A673 (cell line): ENCODE data around the gene CPSF4. TPM values are rescaled to one million over a fixed set of nuclear protein-coding genes. Genes with fewer than 3 reads are reported as not detected.

ENCODE experiments used
- BruUV-seq: library from RNA; stranded (reverse); fragments of 400-500 nt; replicated peaks from 2 replicates; lab custom pipeline; 2021; lab: Mats Ljungman, UMichigan
- CTCF ChIA-PET: fragments of 300-600 bp; sonication (Branson Sonifier 250); formaldehyde crosslinking; loops from one replicate; lab custom pipeline; 2022; ENCODE audit warnings: antibody characterized with exemption; lab: Charles Lee
- POLR2A ChIA-PET: fragments of 300-600 bp; sonication (Branson Sonifier 250); formaldehyde crosslinking; loops from one replicate; lab custom pipeline; 2022; ENCODE audit warnings: antibody characterized with exemption; ENCODE audit not compliant: low non-redundant PET; lab: Charles Lee
- DNase-seq: peaks from one replicate; pipeline ENCODE4 v3.0.0-alpha.2; 2015; ENCODE audit warnings: low spot score
- H3K27ac ChIP-seq: fragments of 200-600 bp; sonication (generic); 2 replicates; pipeline ENCODE4 v1.5.1; 2016; ENCODE audit warnings: mixed run types, low read depth, mild to moderate bottlenecking, mixed read lengths, antibody characterized with exemption, low read length; ENCODE audit not compliant: poor library complexity, severe bottlenecking
- H3K27me3 ChIP-seq: fragments of 200-600 bp; sonication (generic); replicated peaks from 2 replicates; pipeline ENCODE4 v1.6.1; 2017; ENCODE audit warnings: mixed run types, low read depth, mild to moderate bottlenecking, mixed read lengths, antibody characterized with exemption, low read length; ENCODE audit not compliant: insufficient read depth, poor library complexity
- H3K36me3 ChIP-seq: fragments of 200-600 bp; sonication (generic); 2 replicates; pipeline ENCODE4 v1.6.1; 2016; ENCODE audit warnings: mixed run types, mild to moderate bottlenecking, mixed read lengths, antibody characterized with exemption, low read length; ENCODE audit not compliant: insufficient read depth, poor library complexity, severe bottlenecking
- H3K4me1 ChIP-seq: fragments of 200-600 bp; sonication (generic); 2 replicates; pipeline ENCODE4 v1.6.1; 2017; ENCODE audit warnings: mixed run types, mild to moderate bottlenecking, mixed read lengths, antibody characterized with exemption, low read length; ENCODE audit not compliant: insufficient read depth, poor library complexity, severe bottlenecking
- H3K4me3 ChIP-seq: fragments of 200-600 bp; sonication (generic); 2 replicates; pipeline ENCODE4 v1.5.1; 2016; ENCODE audit warnings: low read depth, mixed run types, mild to moderate bottlenecking, mixed read lengths, low read length; ENCODE audit not compliant: poor library complexity, severe bottlenecking
- H3K9me3 ChIP-seq: fragments of 200-600 bp; sonication (generic); 2 replicates; pipeline ENCODE4 v1.6.1; 2016; ENCODE audit warnings: mixed run types, low read depth, mild to moderate bottlenecking, mixed read lengths, antibody characterized with exemption, low read length; ENCODE audit not compliant: poor library complexity, severe bottlenecking
- CTCF ChIP-seq: fragments of 300-800, 200-600 bp; sonication (generic); conservative IDR thresholded peaks from 2 replicates; pipeline ENCODE4 v1.5.1; 2017; ENCODE audit warnings: low read depth, mild to moderate bottlenecking, antibody characterized with exemption, low read length, moderate library complexity, mixed read lengths
- EZH2 ChIP-seq: fragments of 200-600 bp; sonication (generic); IDR thresholded peaks from 2 replicates; pipeline ENCODE4 v1.6.1; 2017; ENCODE audit warnings: borderline replicate concordance, low read depth, mild to moderate bottlenecking, mixed read lengths, antibody characterized with exemption, low read length; ENCODE audit not compliant: poor library complexity, severe bottlenecking
- intact Hi-C: fragments of 100-400 bp; cut with micrococcal nuclease; formaldehyde crosslinking; loops from one replicate; pipeline ENCODE4 v1.10.0; 2022; ENCODE audit not compliant: unreplicated experiment
- total RNA-seq: library from RNA; stranded (reverse); gene quantifications from 2 replicates; pipeline ENCODE4 v1.2.3, GENCODE V29; 2021

Gene CPSF4
- total RNA-seq, 1 experiment from 2014 or later, result 75.3 TPM

GRCh38 chr7:99504281-99504602 is 65.5 kb downstream of the CPSF4 start:
- ChIA-PET POLR2A (no interaction called here), CTCF (no interaction called here)
- Histone ChIP-seq H3K36me3 (no peaks in the 10 kb centered on the region), H3K4me3 (peak overlapping the region; percentile 89), H3K27me3 (no peaks in the 10 kb centered on the region), H3K9me3 (no peaks in the 10 kb centered on the region), H3K27ac (peak overlapping the region; percentile 91), H3K4me1 (peaks cover 9% of the 10 kb centered on the region)
- peak; percentile 99 for DNase-seq
- BruUV-seq, result no TSS peak
- intact Hi-C loops, result no loop called here
- TF ChIP-seq EZH2 (no peak), CTCF (no peak)

- peak within 1 kb of the TSS; percentile 89 for H3K4me3 ChIP-seq
- H3K9me3 ChIP-seq, result no peaks in the 10 kb centered on the region
- H3K4me1 ChIP-seq, result peaks cover 9% of the 10 kb centered on the region
- no TSS peak for BruUV-seq
- H3K27me3 ChIP-seq, result no peaks in the 10 kb centered on the region
- TF ChIP-seq EZH2 (no peak), CTCF (no peak)
- peak within 1 kb of the TSS; percentile 91 for H3K27ac ChIP-seq
- intact Hi-C loops, result no loop called here
- ChIA-PET POLR2A (no interaction called here), CTCF (no interaction called here)
- DNase-seq, result peak; percentile 96
- no peaks in the 10 kb centered on the region for H3K36me3 ChIP-seq
Measured at GRCh38 chr7:99504603-99505323, 66.0 kb downstream of the CPSF4 start, which contains the start of gene ZKSCAN5. Gene ZKSCAN5 (plus strand): TSS chr7:99504662. CDS start chr7:99506045, 1,383 bp downstream.

- peak overlapping the region; percentile 89 for H3K4me3 ChIP-seq
- no peak for DNase-seq
- H3K36me3 ChIP-seq, result no peaks in the 10 kb centered on the region
- peak overlapping the region; percentile 91 for H3K27ac ChIP-seq
- no peak for TF ChIP-seq CTCF
- TF ChIP-seq EZH2, result no peak
- no peaks in the 10 kb centered on the region for H3K27me3 ChIP-seq
- H3K9me3 ChIP-seq, result no peaks in the 10 kb centered on the region
- H3K4me1 ChIP-seq, result peaks cover 9% of the 10 kb centered on the region
- CTCF ChIA-PET, result no interaction called here
- POLR2A ChIA-PET, result no interaction called here
- intact Hi-C loops, result no loop called here
- BruUV-seq, result TSS peak; percentile 65
Measured at GRCh38 chr7:99505324-99505662, 66.5 kb downstream of the CPSF4 start.

Other genes starting within 250 kb of the CPSF4 start
- not detected in 2 replicates for gene KPNA7, start 230.8 kb upstream of the CPSF4 start, total RNA-seq
- gene MYH16, start 166.1 kb upstream of the CPSF4 start, total RNA-seq, result not detected in 2 replicates
- 155 and 167 TPM in 2 replicates for gene ARPC1A, start 113.0 kb upstream of the CPSF4 start, total RNA-seq
- gene ARPC1B, start 64.2 kb upstream of the CPSF4 start, total RNA-seq, result 29.9 and 39.8 TPM in 2 replicates
- 157 and 164 TPM in 2 replicates for gene PDAP1, start 30.3 kb upstream of the CPSF4 start, total RNA-seq
- 180 and 194 TPM in 2 replicates for gene BUD31, start 30.0 kb upstream of the CPSF4 start, total RNA-seq
- 8.4 and 11.8 TPM in 2 replicates for gene PTCD1, start 145 bp upstream of the CPSF4 start, total RNA-seq
- gene ATP5MF, start 27.2 kb downstream of the CPSF4 start, total RNA-seq, result 411 and 461 TPM in 2 replicates
- 17.0 and 18.2 TPM in 2 replicates for gene ZNF789, start 33.9 kb downstream of the CPSF4 start, total RNA-seq
- gene ZNF394, start 61.3 kb downstream of the CPSF4 start, total RNA-seq, result 19.3 and 20.2 TPM in 2 replicates
- gene ZKSCAN5, start 65.7 kb downstream of the CPSF4 start, total RNA-seq, result 13.3 and 13.4 TPM in 2 replicates
- gene FAM200A, start 113.2 kb downstream of the CPSF4 start, total RNA-seq, result 6.1 and 8.4 TPM in 2 replicates
- 59.3 and 60.6 TPM in 2 replicates for gene ZNF655, start 119.7 kb downstream of the CPSF4 start, total RNA-seq
- 0.81 and 1.3 TPM in 2 replicates for gene TMEM225B, start 159.3 kb downstream of the CPSF4 start, total RNA-seq
- gene ZSCAN25, start 178.0 kb downstream of the CPSF4 start, total RNA-seq, result 19.8 and 20.6 TPM in 2 replicates
- gene CYP3A5, start 241.1 kb downstream of the CPSF4 start, total RNA-seq, result 9.1 and 9.9 TPM in 2 replicates